Endothelial cell (in vitro differentiated cells): ENCODE data around the gene CACNA1B. TPM values are rescaled to one million over a fixed set of nuclear protein-coding genes. Genes with fewer than 3 reads are reported as not detected.

Source experiments
- DNase-seq: peaks from one replicate; pipeline ENCODE4 v3.0.0; 2021; ENCODE audit warnings: low spot score
- H3K27ac Mint-ChIP-seq: one replicate; pipeline ENCODE4 v1.8.0; 2021; ENCODE audit warnings: mixed read lengths, inconsistent platforms; ENCODE audit not compliant: unreplicated experiment
- H3K27me3 Mint-ChIP-seq: one replicate; pipeline ENCODE4 v1.8.0; 2021; ENCODE audit warnings: mild to moderate bottlenecking, moderate library complexity, mixed read lengths, inconsistent platforms; ENCODE audit not compliant: unreplicated experiment
- H3K36me3 Mint-ChIP-seq: one replicate; pipeline ENCODE4 v1.8.0; 2021; ENCODE audit warnings: mild to moderate bottlenecking, low read depth, mixed read lengths, inconsistent platforms; ENCODE audit not compliant: unreplicated experiment
- H3K4me1 Mint-ChIP-seq: one replicate; pipeline ENCODE4 v1.8.0; 2021; ENCODE audit warnings: mild to moderate bottlenecking, mixed read lengths, inconsistent platforms; ENCODE audit not compliant: unreplicated experiment
- H3K4me3 Mint-ChIP-seq: one replicate; pipeline ENCODE4 v1.8.0; 2021; ENCODE audit warnings: mild to moderate bottlenecking, mixed read lengths, inconsistent platforms; ENCODE audit not compliant: unreplicated experiment
- H3K9me3 Mint-ChIP-seq: one replicate; pipeline ENCODE4 v1.8.0; 2021; ENCODE audit warnings: mixed read lengths, inconsistent platforms; ENCODE audit not compliant: unreplicated experiment
- total RNA-seq: library from RNA; stranded (reverse); fragmentation: NEBNext Ultra II Directional; extraction: Animal tissue kit (Norgen Biotek cat#: 25700); gene quantifications from one replicate; pipeline ENCODE4 v1.2.1, GENCODE V29; 2021; ENCODE audit not compliant: unreplicated experiment
- TF ChIP-seq, protein P1 (sequence below): fragments of 200-600 bp; sonication (generic); IDR thresholded peaks from one replicate; pipeline ENCODE4 v1.5.0; 2021; ENCODE audit warnings: antibody characterized with exemption; ENCODE audit not compliant: unreplicated experiment

CACNA1B gene
- total RNA-seq, 1 donor from 2014 or later, result 2.0 TPM

DNA sequence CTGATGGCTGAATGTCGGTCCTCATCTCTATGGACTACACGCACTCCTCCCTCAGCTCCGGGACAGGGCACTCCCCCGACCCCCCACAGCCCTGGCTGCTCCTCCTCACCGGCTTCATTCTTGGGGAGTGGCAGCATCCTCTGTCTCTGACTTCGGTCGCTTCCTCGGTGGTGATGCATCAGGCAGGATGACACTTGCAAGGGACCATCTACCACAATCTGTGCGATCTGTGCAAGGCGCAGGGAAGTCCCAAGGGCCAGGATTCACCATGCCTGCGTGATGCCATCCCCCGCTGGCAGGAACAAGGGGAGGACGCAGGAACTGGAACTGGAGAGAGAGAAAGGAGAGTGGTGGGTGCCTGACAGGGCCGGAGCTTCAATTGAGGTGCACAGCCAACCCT is 2.2 kb upstream of the CACNA1B start:
- Mint-ChIP-seq H3K4me1 (peaks cover 2% of the 10 kb centered on the region), H3K9me3 (no peaks in the 10 kb centered on the region), H3K36me3 (peaks cover 3% of the 10 kb centered on the region), H3K4me3 (no peak overlapping the region), H3K27me3 (peaks cover 18% of the 10 kb centered on the region), H3K27ac (no peak overlapping the region)
- no peak for DNase-seq
- TF ChIP-seq, protein P1, sequence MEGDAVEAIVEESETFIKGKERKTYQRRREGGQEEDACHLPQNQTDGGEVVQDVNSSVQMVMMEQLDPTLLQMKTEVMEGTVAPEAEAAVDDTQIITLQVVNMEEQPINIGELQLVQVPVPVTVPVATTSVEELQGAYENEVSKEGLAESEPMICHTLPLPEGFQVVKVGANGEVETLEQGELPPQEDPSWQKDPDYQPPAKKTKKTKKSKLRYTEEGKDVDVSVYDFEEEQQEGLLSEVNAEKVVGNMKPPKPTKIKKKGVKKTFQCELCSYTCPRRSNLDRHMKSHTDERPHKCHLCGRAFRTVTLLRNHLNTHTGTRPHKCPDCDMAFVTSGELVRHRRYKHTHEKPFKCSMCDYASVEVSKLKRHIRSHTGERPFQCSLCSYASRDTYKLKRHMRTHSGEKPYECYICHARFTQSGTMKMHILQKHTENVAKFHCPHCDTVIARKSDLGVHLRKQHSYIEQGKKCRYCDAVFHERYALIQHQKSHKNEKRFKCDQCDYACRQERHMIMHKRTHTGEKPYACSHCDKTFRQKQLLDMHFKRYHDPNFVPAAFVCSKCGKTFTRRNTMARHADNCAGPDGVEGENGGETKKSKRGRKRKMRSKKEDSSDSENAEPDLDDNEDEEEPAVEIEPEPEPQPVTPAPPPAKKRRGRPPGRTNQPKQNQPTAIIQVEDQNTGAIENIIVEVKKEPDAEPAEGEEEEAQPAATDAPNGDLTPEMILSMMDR, result no peak

DNA sequence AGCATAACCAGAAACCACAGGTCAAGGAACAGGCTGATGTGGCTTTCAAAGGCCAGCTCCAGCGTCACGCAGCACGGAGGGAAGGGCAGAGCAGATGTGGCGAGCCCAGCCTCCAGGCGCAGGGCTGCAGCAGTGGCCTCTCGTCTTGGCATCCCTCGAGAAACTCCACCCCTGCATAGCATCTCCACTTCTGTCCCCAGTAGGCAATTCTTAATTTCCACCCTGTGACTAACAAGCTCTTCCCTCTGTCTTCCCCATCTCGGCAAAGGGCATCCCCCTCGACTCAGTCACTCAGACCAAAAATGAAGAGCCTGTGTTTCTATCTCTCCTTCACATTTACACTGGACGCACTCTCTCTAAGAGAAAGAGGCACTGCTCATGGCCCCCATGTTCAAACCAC is 1.7 kb upstream of the CACNA1B start:
- Mint-ChIP-seq H3K27ac (no peak overlapping the region), H3K27me3 (peaks cover 18% of the 10 kb centered on the region), H3K36me3 (peaks cover 3% of the 10 kb centered on the region), H3K9me3 (no peaks in the 10 kb centered on the region), H3K4me1 (peaks cover 2% of the 10 kb centered on the region), H3K4me3 (peak overlapping the region; percentile 20)
- no peak for DNase-seq
- TF ChIP-seq, protein P1, result no peak

DNA sequence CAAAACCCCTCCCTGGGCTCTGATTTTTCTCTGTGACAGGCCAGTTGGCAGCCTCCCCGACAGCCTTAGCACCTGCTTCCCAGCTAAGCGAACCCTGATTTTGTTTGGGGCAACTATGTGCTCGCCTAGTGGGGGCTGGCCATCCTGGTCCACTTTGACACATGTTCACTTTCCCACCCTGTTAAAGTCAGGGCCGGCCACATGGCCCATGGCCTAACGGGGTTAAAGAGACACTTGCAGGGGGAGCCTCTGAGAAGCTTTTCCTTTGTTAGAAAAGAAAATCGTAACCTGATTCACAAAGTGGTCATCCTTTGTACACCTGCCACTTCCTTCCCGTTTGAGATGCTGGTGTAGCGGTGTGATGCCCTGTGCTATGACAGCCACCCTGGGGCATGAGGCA is 1.3 kb upstream of the CACNA1B start:
- Mint-ChIP-seq H3K27ac (no peak overlapping the region), H3K27me3 (peaks cover 18% of the 10 kb centered on the region)

DNA sequence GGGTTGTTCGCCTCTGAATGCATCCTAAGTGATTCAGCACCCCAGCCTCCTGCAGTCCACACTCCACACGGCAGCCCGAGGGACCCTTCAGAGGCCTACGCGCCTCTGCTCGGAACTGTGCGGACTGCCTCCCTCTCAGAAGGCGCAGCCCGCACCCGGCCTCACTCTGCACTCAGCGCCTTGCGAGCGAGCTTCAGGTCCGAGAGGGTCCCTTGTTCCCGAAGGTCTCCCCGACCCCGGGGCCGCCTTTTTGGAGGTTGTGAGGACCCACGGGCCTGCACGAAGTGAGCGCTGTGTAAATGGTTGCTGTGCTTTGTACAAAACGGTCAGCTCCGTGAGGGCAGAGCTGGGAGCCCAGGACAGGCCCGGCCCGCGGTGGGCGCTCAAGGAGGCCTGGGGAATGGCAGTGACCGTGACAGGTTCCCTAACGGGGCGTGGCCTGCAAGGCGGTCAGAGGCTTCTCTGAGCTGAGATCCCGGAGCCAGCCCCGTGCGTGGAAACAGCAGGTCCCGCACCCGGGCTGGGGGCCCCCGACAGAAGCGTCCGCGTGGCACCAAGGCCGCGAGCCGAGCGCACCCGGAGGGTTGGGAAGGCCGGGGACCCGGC is 698 bp upstream of the CACNA1B start:
- Mint-ChIP-seq H3K4me3 (peak overlapping the region; percentile 82), H3K9me3 (no peaks in the 10 kb centered on the region), H3K4me1 (peaks cover 2% of the 10 kb centered on the region), H3K27me3 (peaks cover 18% of the 10 kb centered on the region), H3K36me3 (peaks cover 3% of the 10 kb centered on the region), H3K27ac (no peak overlapping the region)
- TF ChIP-seq, protein P1, result no peak
- no peak for DNase-seq

More for the DNA sequence above, 1.3 kb upstream of the CACNA1B start:
- TF ChIP-seq, protein P1, result no peak
- no peaks in the 10 kb centered on the region for H3K9me3 Mint-ChIP-seq
- no peak for DNase-seq
- peaks cover 3% of the 10 kb centered on the region for H3K36me3 Mint-ChIP-seq
- peaks cover 2% of the 10 kb centered on the region for H3K4me1 Mint-ChIP-seq
- H3K4me3 Mint-ChIP-seq, result peak overlapping the region; percentile 82

DNA sequence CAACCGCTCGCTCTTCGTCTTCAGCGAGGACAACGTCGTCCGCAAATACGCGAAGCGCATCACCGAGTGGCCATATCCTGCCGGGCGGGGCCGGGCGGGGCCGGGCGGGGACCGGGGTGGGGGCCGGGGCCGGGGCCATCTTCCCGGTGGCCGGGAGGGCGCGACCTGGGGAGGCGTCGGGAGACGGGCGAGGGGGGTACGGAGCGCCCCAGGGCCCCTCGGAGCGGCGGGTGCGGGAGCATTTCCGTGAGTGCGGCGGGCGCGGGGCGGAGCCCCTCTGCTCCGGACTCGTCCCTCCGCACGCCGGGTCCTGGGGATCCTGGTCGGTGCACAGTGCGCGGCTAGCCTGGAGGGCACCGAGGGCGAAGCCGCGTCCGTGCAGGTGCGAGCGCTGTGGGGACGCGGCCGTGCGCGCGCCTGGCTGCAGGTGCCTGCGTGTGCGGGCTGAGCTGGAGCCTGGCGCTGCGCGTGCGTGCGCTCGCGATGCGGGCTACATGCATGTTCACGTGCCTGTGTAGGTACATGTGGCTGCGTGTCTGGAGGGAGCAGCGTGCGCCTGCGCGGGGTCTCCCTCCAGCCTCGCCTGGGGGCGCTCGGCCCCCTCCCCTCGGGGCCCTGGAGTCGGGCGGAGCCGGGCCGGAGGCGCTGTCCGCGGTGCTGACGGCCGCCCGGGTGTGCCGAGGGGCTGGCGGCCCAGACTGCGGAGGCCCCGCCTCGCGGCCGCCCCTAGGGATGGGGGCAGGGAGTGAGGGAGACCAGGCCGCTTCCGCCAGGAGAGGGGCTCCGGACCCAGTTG is 762 bp downstream of the CACNA1B start:
- H3K4me1 Mint-ChIP-seq, result peaks cover 2% of the 10 kb centered on the region
- TF ChIP-seq, protein P1, result no peak
- DNase-seq, result peak; percentile 91
- no peak overlapping the region for H3K27ac Mint-ChIP-seq
- peaks cover 20% of the 10 kb centered on the region for H3K27me3 Mint-ChIP-seq
- H3K36me3 Mint-ChIP-seq, result peaks cover 3% of the 10 kb centered on the region
- H3K9me3 Mint-ChIP-seq, result no peaks in the 10 kb centered on the region
- no peak overlapping the region for H3K4me3 Mint-ChIP-seq
